AG04449 (cell line): ENCODE results near the gene KBTBD13.
"Not testable (repeated sequence)": the region's sequence is repeated elsewhere in the genome, so short reads cannot be mapped to it uniquely, and the experiment has no call there.

Source experiments
- CTCF ChIA-PET: fragments of 350-600 bp; formaldehyde crosslinking; extraction: SDS; loops from one replicate; lab custom pipeline; 2021; ENCODE audit warnings: antibody characterized with exemption; lab: Yijun Ruan, JAX
- POLR2A ChIA-PET: fragments of 400-600, 350-600 bp; formaldehyde crosslinking; extraction: SDS; loops from one replicate; lab custom pipeline; 2020; ENCODE audit warnings: antibody characterized with exemption, inconsistent platforms; lab: Yijun Ruan, JAX
- DNase-seq: peaks from one replicate; pipeline ENCODE4 v3.0.0-alpha.2; 2010; ENCODE audit warnings: low read depth, low spot score
- H3K4me3 ChIP-seq: 2 replicates; pipeline ENCODE4 v1.5.1; 2011; ENCODE audit warnings: low read depth, mild to moderate bottlenecking, control low read depth, low read length
- CTCF ChIP-seq: IDR thresholded peaks from one replicate; pipeline ENCODE4 v1.5.1; 2011; ENCODE audit warnings: mild to moderate bottlenecking, moderate library complexity, low read length, control low read depth, inconsistent platforms; ENCODE audit not compliant: insufficient read depth; ENCODE audit errors: missing control alignments

Gene KBTBD13

GRCh38 chr15:65038836-65039235, 37.7 kb upstream of the KBTBD13 start:
- CTCF ChIA-PET: interaction anchor here (0.9 to 2.2 kb wide), 6 partner anchors 8 to 63 kb away, joined by 4 to 15 read pairs (median 6); no protein-coding TSS in a partner anchor
- no peak overlapping the region for H3K4me3 ChIP-seq
- no peak for DNase-seq
- TF ChIP-seq CTCF: no peak
- POLR2A ChIA-PET: no interaction called here

- POLR2A ChIA-PET: no interaction called here
- no peak for DNase-seq
- H3K4me3 ChIP-seq: no peak overlapping the region
- CTCF ChIA-PET: interaction anchor here (1.0 to 6.4 kb wide), 3 partner anchors 13 to 61 kb away, joined by 3 to 53 read pairs (median 7); no protein-coding TSS in a partner anchor
- no peak for TF ChIP-seq CTCF
These were observed 36.1 kb upstream of the KBTBD13 start for GRCh38 chr15:65040461-65040860.

GRCh38 chr15:65041787-65042186, 34.8 kb upstream of the KBTBD13 start:
- ChIA-PET CTCF (interaction anchor here (1.5 to 6.4 kb wide), 3 partner anchors 11 to 60 kb away, joined by 6 to 53 read pairs (median 15); partner anchors contain the start of gene KBTBD13), POLR2A (no interaction called here)
- no peak overlapping the region for H3K4me3 ChIP-seq
- TF ChIP-seq CTCF: no peak
- no peak for DNase-seq

DNA sequence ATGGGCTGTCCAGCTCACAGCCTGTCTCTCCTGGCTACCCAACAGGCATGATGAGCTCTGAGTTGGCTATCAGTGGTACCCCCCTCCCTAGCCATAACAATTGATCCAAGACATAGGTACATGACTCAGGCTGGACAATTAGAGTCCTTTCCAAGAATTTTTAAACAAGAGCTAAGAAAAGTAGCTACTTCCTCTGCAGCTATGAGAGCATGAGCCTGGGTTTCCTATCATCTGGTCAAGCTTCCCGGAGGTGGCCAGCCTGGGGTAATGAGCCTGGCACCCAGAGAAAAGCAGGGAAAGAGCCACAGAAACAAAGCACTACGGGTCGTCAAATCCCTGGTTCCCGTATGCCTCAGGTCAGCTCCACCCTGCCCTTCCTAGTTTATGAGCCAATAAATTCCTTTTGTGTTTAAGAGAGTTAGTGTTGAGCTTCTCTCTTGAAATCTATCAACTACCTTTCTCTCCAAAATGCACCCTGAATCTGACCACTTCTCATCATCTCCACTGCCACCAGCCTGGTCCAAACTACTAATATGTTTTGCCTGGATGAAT, 33.7 kb upstream of the KBTBD13 start:
- DNase-seq: no peak
- H3K4me3 ChIP-seq: no peak overlapping the region
- ChIA-PET CTCF (interaction anchor here (0.8 to 6.4 kb wide), 7 partner anchors 9 to 59 kb away, joined by 3 to 53 read pairs (median 6); partner anchors contain the start of genes KBTBD13 and RASL12), POLR2A (interaction anchor here (0.6 kb wide), 1 partner anchor 89 kb away, joined by 3 read pairs; no protein-coding TSS in a partner anchor)
- TF ChIP-seq CTCF: no peak

- DNase-seq, H3K4me3 ChIP-seq: not testable (repeated sequence)
- ChIA-PET POLR2A (interaction anchor here (0.5 kb wide), 1 partner anchor 260 kb away, joined by 3 read pairs; the partner anchor contains the start of gene RNU5B-1), CTCF (interaction anchor here (0.7 to 6.4 kb wide), 6 partner anchors 9 to 40 kb away, joined by 3 to 53 read pairs (median 12); partner anchors contain the start of gene KBTBD13)
These were observed 32.3 kb upstream of the KBTBD13 start for GRCh38 chr15:65044218-65044617.

DNA sequence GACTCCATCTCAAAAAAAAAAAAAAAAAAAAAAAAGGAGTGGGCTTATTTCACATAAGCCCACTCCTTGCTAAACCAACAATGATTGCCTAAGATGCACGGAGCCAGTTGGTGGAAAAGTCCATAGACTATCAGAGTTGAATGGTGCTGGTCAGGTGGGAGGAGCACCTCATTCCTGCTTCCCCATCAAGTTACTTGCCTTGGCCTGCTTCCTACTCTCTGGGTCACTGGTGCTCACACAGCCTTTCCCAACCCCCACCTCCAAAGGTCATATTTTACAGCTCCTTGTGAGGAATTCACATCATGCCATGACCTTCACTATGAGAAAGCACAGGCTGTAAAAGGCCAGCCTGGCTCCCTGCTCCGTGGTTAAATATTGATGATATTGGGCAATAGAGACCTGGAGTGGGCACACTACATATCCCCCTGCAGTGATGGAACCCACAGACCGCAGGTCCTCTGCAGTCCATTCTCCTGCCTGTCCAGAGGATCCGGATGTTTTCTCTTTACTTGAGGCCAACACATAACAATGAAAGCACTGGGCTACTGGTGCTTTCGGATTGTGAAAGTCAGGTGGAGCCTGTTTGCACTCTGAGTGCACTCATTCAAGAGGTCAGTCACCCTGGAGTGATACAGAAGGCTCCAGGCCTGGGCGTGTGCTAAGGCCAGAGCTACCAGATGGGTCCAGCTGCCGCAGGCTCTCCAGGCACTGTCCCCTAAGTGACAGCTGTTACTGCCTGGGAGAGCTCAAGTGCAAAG, 31.6 kb upstream of the KBTBD13 start, which contains the start of gene SLC51B:
Gene SLC51B, plus strand, starts transcription at position 664 of the 758 bp plus-strand sequence. CDS start 4,618 bp downstream, outside the sequence.
- ChIA-PET CTCF (interaction anchor here (0.7 to 6.4 kb wide), 6 partner anchors 8 to 39 kb away, joined by 3 to 53 read pairs (median 12); partner anchors contain the start of gene KBTBD13), POLR2A (interaction anchor here (0.5 kb wide), 1 partner anchor 260 kb away, joined by 3 read pairs; the partner anchor contains the start of gene RNU5B-1)
- no peak for DNase-seq
- H3K4me3 ChIP-seq: no peak within 1 kb of the TSS
- TF ChIP-seq CTCF: no peak
